Endothelial cell of umbilical vein (primary cell): ENCODE data around the gene ZNF205. TPM values are rescaled to one million over a fixed set of nuclear protein-coding genes. Genes with fewer than 3 reads are reported as not detected.

ENCODE experiments used
- BruUV-seq: library from RNA; stranded (reverse); fragments of 400-500 nt; replicated peaks from 2 replicates; lab custom pipeline; 2021; lab: Mats Ljungman, UMichigan
- CTCF ChIA-PET: fragments of 300-600, 350-600 bp; sonication (Branson Sonifier 250); formaldehyde crosslinking; loops from one replicate; lab custom pipeline; 2021; ENCODE audit warnings: antibody characterized with exemption, inconsistent platforms; lab: Charles Lee
- POLR2A ChIA-PET: fragments of 300-600, 350-600 bp; sonication (Branson Sonifier 250); formaldehyde crosslinking; loops from one replicate; lab custom pipeline; 2021; ENCODE audit warnings: antibody characterized with exemption, inconsistent platforms; lab: Charles Lee
- DNase-seq: peaks from one replicate; pipeline ENCODE4 v3.0.0-alpha.2; 2011; ENCODE audit warnings: low read depth, low spot score
- FAIRE-seq: peaks from 2 replicates; lab custom pipeline; 2011; peaks lifted over from hg19 to GRCh38; lab: Jason Lieb, UNC
- H2AFZ ChIP-seq: 2 replicates; pipeline ENCODE4 v1.6.0; 2012; ENCODE audit warnings: low read depth, low read length, control low read depth, inconsistent platforms
- H3K27ac ChIP-seq: 2 replicates; pipeline ENCODE4 v1.5.1; 2011; ENCODE audit warnings: low read depth, mild to moderate bottlenecking, control low read depth, low read length, moderate library complexity; ENCODE audit not compliant: insufficient read depth
- H3K27me3 ChIP-seq, 2 experiments: 2 replicates each; pipeline versions ENCODE4 v1.6.0 to v1.6.1; 2011; ENCODE audit warnings: low read length in 2 of 2, mixed read lengths in 1 of 2; ENCODE audit not compliant: control insufficient read depth in 2 of 2, insufficient read depth in 2 of 2
- H3K36me3 ChIP-seq, 2 experiments: 2 replicates in 1 of 2; 3 replicates in 1 of 2; pipeline ENCODE4 v1.5.1; 2011; ENCODE audit warnings: low read length in 2 of 2, mild to moderate bottlenecking in 1 of 2, moderate library complexity in 1 of 2; ENCODE audit not compliant: control insufficient read depth in 2 of 2, insufficient read depth in 2 of 2; ENCODE audit errors: extremely low read depth in 1 of 2
- H3K4me1 ChIP-seq: 3 replicates; pipeline ENCODE4 v1.5.1; 2011; ENCODE audit warnings: mild to moderate bottlenecking, low read length; ENCODE audit not compliant: control insufficient read depth, insufficient read depth; ENCODE audit errors: extremely low read depth
- H3K4me2 ChIP-seq: 2 replicates; pipeline ENCODE4 v1.6.1; 2011; ENCODE audit warnings: low read length, control low read depth, mixed read lengths; ENCODE audit not compliant: insufficient read depth
- H3K4me3 ChIP-seq, 3 experiments: fragments of 200-600 bp in 1 of 3; sonication (generic), shearing (Covaris generic) in 1 of 3; replicated peaks in 1 of 3; 2 replicates each; pipeline ENCODE4 v1.5.1; 2011 to 2016; ENCODE audit warnings: control low read depth in 3 of 3, low read length in 3 of 3, mild to moderate bottlenecking in 2 of 3, inconsistent platforms in 1 of 3, low read depth in 1 of 3, moderate library complexity in 1 of 3; ENCODE audit not compliant: insufficient read depth in 1 of 3
- H3K79me2 ChIP-seq: 2 replicates; pipeline ENCODE4 v1.6.0; 2012; ENCODE audit warnings: low read length, inconsistent platforms; ENCODE audit not compliant: control insufficient read depth, insufficient read depth
- H3K9ac ChIP-seq: replicated peaks from 2 replicates; pipeline ENCODE3; 2011; ENCODE audit warnings: low read length, control low read depth; ENCODE audit not compliant: insufficient read depth; ENCODE audit errors: extremely low read depth
- H3K9me1 ChIP-seq: replicated peaks from 3 replicates; pipeline ENCODE4 v1.6.0; 2011; ENCODE audit warnings: mild to moderate bottlenecking, low read length; ENCODE audit not compliant: control insufficient read depth, insufficient read depth; ENCODE audit errors: extremely low read depth
- H3K9me3 ChIP-seq: replicated peaks from 2 replicates; pipeline ENCODE4 v1.5.1; 2012; ENCODE audit warnings: low read length, inconsistent platforms; ENCODE audit not compliant: control insufficient read depth, insufficient read depth
- H4K20me1 ChIP-seq: replicated peaks from 2 replicates; pipeline ENCODE3; 2011; ENCODE audit warnings: mild to moderate bottlenecking, low read length; ENCODE audit not compliant: control insufficient read depth, insufficient read depth; ENCODE audit errors: extremely low read depth
- CTCF ChIP-seq, 2 donors: IDR thresholded peaks; 1 replicate in 1 of 2; 2 replicates in 1 of 2; pipeline ENCODE4 v1.5.1; 2011; ENCODE audit warnings: low read length in 2 of 2, mild to moderate bottlenecking in 2 of 2, moderate library complexity in 2 of 2, control low read depth in 1 of 2, inconsistent platforms in 1 of 2, low read depth in 1 of 2; ENCODE audit not compliant: insufficient read depth in 1 of 2; ENCODE audit errors: extremely low read depth in 1 of 2
- EZH2 ChIP-seq: IDR thresholded peaks from 2 replicates; pipeline ENCODE4 v1.6.1; 2012; ENCODE audit warnings: borderline replicate concordance, low read depth, mild to moderate bottlenecking, moderate library complexity, low read length, inconsistent platforms; ENCODE audit not compliant: severe bottlenecking
- FOS ChIP-seq: IDR thresholded peaks from 2 replicates; pipeline ENCODE4 v1.6.1; 2011; ENCODE audit warnings: mild to moderate bottlenecking, low read length, moderate library complexity, borderline replicate concordance; ENCODE audit not compliant: insufficient read depth
- GATA2 ChIP-seq: IDR thresholded peaks from 2 replicates; pipeline ENCODE4 v1.7.0; 2011; ENCODE audit warnings: low read depth, mild to moderate bottlenecking, moderate library complexity, mixed read lengths, low read length; ENCODE audit not compliant: insufficient read length, insufficient read depth
- JUN ChIP-seq: IDR thresholded peaks from 2 replicates; pipeline ENCODE4 v1.6.1; 2011; ENCODE audit warnings: borderline replicate concordance, low read depth; ENCODE audit not compliant: insufficient read length, insufficient read depth
- MAX ChIP-seq: IDR thresholded peaks from 2 replicates; pipeline ENCODE4 v1.6.1; 2011; ENCODE audit not compliant: insufficient read depth, insufficient read length
- MYC ChIP-seq: IDR thresholded peaks from one replicate; pipeline ENCODE4 v1.6.1; 2011; ENCODE audit warnings: mild to moderate bottlenecking, low read depth, low read length
- POLR2A ChIP-seq: IDR thresholded peaks from 2 replicates; pipeline ENCODE4 v1.6.1; 2012; ENCODE audit warnings: low read depth, mild to moderate bottlenecking, control low read depth, low read length
- POLR2AphosphoS5 ChIP-seq: IDR thresholded peaks from 2 replicates; pipeline ENCODE4 v1.6.1; 2012; ENCODE audit warnings: low read depth, mild to moderate bottlenecking, control low read depth, low read length, moderate library complexity; ENCODE audit not compliant: insufficient read depth
- dilution Hi-C: fragments of 300-500 bp; cut with MboI; formaldehyde crosslinking; loops from one replicate; pipeline ENCODE4 v1.15.0; 2019; ENCODE audit warnings: low sequenced_read_pairs; ENCODE audit not compliant: extremely low pct_ligation_motif_present
- intact Hi-C: fragments of 100-400 bp; cut with micrococcal nuclease; formaldehyde crosslinking; loops from one replicate; pipeline ENCODE4 v1.10.0; 2022
- polyA plus RNA-seq, 4 experiments: library from polyadenylated mRNA; depleted of rRNA in 3 of 4; stranded (reverse) in 3 of 4; unstranded in 1 of 4; fragments of >200 nt; gene quantifications; 2 replicates each; pipeline versions ENCODE4 v1.2.1 to v1.2.3, GENCODE V29; 2011 to 2012; ENCODE audit warnings: missing spikeins in 1 of 4
- total RNA-seq: library from RNA; stranded (reverse); gene quantifications from 2 replicates; pipeline ENCODE4 v1.2.3, GENCODE V29; 2021

ZNF205 gene
- total and polyA plus RNA-seq, 2 donors (not counting 3 experiments of a cell fraction or from before 2014, with no cell fraction given): 18.5 to 19.0 TPM

GRCh38 chr16:3091551-3091950 is 20.8 kb upstream of the ZNF205 start:
- TF ChIP-seq POLR2AphosphoS5 (no peak), MYC (no peak), MAX (no peak), POLR2A (no peak), JUN (no peak), GATA2 (no peak), FOS (no peak), CTCF (IDR thresholded peaks at IDR 0.05; ENCODE audit: extremely low read depth in 1 of 2, insufficient read depth in 1 of 2, low read depth in 1 of 2, low read length in 2 of 2) (no peak), EZH2 (no peak)
- H3K27me3 ChIP-seq: peaks cover 0 to 2% of the 10 kb centered on the region in 2 experiments
- no peaks in the 10 kb centered on the region for H3K9me3 ChIP-seq
- BruUV-seq: no TSS peak
- H2AFZ ChIP-seq: no peak overlapping the region
- dilution Hi-C loops (no loop called here), intact Hi-C loops (no loop called here)
- H4K20me1 ChIP-seq: no peaks in the 10 kb centered on the region
- ChIA-PET CTCF (interaction anchor here (1.0 kb wide), 1 partner anchor 60 kb away, joined by 5 read pairs; no protein-coding TSS in a partner anchor), POLR2A (no interaction called here)
- no peaks in the 10 kb centered on the region for H3K79me2 ChIP-seq
- FAIRE-seq (no peak), DNase-seq (no peak)
- H3K4me2 ChIP-seq: no peak overlapping the region
- no peak overlapping the region for H3K27ac ChIP-seq
- H3K9ac ChIP-seq: no peak overlapping the region
- no peaks in the 10 kb centered on the region for H3K36me3 ChIP-seq
- peaks cover 21% of the 10 kb centered on the region for H3K4me1 ChIP-seq
- H3K4me3 ChIP-seq: no peak overlapping the region
- H3K9me1 ChIP-seq: no peaks in the 10 kb centered on the region
